GM12801 (cell line): ENCODE data around the gene SKA1.

Experiments used
- CTCF ChIP-seq: IDR thresholded peaks from one replicate; pipeline ENCODE4 v1.5.1; 2011; ENCODE audit warnings: control low read depth; ENCODE audit not compliant: insufficient read length; ENCODE audit errors: extremely low read depth

SKA1 gene

DNA sequence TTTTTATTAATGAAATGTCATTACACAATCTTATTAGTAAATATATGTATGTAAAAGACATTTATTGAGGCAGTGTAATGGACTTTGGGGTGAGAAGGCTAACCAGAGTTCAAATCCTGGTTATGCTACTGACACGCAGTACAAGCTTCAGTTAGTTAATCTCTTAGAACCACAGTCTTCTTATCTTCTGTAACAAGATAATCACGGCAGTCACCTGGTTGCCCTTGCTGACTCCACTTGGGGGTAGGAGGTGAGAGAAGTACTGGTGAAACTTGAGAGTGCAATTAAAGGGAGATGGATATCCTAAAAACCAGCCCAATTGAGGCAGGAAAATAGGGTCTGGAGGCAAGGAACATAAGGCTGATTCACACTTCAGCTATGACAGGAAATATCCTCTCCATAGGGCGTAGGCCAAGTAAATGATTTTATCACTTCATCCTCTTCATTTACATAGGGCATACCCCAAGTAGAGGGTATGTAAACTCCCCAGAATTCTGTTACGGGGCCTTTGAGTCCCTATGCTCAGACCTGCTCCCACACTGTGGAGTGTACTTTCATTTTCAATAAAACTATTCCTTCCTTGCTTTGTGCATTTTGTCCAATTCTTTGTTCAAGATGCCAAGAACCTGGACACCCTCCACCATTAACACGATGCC is 21.3 kb downstream of the SKA1 start:
- TF ChIP-seq CTCF: no peak

DNA sequence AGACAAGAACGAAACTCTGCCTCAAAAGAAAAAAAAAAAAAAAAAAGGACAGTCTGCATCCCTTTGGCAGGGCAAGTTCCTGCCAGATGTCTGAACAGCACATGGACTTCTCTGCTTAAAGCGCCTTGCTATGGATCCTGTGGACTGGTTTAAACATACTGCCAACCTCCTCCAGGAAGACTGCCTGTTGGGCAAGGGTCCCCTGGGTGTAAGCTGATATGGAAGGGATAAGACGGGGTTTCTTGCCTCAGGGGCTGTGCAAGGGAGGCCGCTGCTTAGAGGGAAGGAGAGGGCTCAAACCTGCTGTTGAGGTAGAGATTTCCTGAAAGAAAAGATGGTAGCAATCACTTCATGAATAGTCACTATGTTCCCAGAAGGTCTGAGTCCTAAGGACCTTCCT is 22.2 kb downstream of the SKA1 start:
- TF ChIP-seq CTCF: no peak

- TF ChIP-seq CTCF: no peak
Observed at GRCh38 chr18:50398099-50398498, 23.3 kb downstream of the SKA1 start.

GRCh38 chr18:50398947-50399346 is 24.1 kb downstream of the SKA1 start:
- no peak for TF ChIP-seq CTCF

- TF ChIP-seq CTCF: no peak
Observed at GRCh38 chr18:50399582-50399981, 24.7 kb downstream of the SKA1 start.

- no peak for TF ChIP-seq CTCF
Observed at GRCh38 chr18:50401295-50401694, 26.4 kb downstream of the SKA1 start.

GRCh38 chr18:50401888-50402287 is 27.0 kb downstream of the SKA1 start:
- no peak for TF ChIP-seq CTCF
